ENCODE data around the gene REEP3.

DNA sequence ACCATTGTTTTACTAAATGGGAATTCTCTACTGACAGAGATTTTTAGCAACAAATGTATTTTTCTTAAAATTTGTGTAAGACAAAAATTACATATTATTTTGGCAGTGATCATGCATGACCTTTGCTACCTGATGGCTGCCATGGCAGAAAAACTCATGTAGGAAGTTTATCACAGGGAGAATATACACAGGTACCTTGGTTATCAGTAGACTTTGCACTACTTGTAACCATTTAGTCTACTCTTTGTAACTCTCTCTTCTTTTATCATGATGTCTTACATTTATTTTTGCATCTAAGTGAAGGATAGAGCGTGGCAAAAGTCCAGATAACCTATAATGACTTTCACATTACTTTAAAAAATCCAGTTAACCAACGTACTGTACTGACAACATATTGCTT is 34.1 kb downstream of the REEP3 start:
- TF ChIP-seq, protein P1, sequence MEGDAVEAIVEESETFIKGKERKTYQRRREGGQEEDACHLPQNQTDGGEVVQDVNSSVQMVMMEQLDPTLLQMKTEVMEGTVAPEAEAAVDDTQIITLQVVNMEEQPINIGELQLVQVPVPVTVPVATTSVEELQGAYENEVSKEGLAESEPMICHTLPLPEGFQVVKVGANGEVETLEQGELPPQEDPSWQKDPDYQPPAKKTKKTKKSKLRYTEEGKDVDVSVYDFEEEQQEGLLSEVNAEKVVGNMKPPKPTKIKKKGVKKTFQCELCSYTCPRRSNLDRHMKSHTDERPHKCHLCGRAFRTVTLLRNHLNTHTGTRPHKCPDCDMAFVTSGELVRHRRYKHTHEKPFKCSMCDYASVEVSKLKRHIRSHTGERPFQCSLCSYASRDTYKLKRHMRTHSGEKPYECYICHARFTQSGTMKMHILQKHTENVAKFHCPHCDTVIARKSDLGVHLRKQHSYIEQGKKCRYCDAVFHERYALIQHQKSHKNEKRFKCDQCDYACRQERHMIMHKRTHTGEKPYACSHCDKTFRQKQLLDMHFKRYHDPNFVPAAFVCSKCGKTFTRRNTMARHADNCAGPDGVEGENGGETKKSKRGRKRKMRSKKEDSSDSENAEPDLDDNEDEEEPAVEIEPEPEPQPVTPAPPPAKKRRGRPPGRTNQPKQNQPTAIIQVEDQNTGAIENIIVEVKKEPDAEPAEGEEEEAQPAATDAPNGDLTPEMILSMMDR (conservative IDR thresholded peaks at IDR 0.05; ENCODE audit: low read length): no peak
- TF ChIP-seq EZH2phosphoT487 (IDR thresholded peaks at IDR 0.05; ENCODE audit: borderline replicate concordance): no peak

Measured in Loucy (cell line).